ENCODE results near the gene DAND5.

Gene DAND5

GRCh38 chr19:13019332-13019731 lies 50.0 kb downstream of the DAND5 start:
- no peak overlapping the region for H3K4me3 ChIP-seq (ENCODE audit: severe bottlenecking)
- TF ChIP-seq CTCF (IDR thresholded peaks at IDR 0.05; ENCODE audit: poor library complexity, severe bottlenecking): no peak
- H3K27ac ChIP-seq (ENCODE audit: poor library complexity, severe bottlenecking): peak overlapping the region; percentile 84
- H3K9me3 ChIP-seq (ENCODE audit: severe bottlenecking): no peaks in the 10 kb centered on the region
- DNase-seq (ENCODE audit: low spot score) (no peak), ATAC-seq (ENCODE audit: low read depth) (no peak)
- no peaks in the 10 kb centered on the region for H3K36me3 ChIP-seq (ENCODE audit: low read depth)
- H3K27me3 ChIP-seq (ENCODE audit: insufficient read depth, poor library complexity, severe bottlenecking): no peaks in the 10 kb centered on the region
- peaks cover 49% of the 10 kb centered on the region for H3K4me1 ChIP-seq (ENCODE audit: insufficient read depth, poor library complexity, severe bottlenecking)

GRCh38 chr19:13020002-13020414 lies 50.6 kb downstream of the DAND5 start:
- Histone ChIP-seq H3K27me3 (ENCODE audit: insufficient read depth, poor library complexity, severe bottlenecking) (no peaks in the 10 kb centered on the region), H3K4me3 (ENCODE audit: severe bottlenecking) (no peak overlapping the region), H3K36me3 (ENCODE audit: low read depth) (no peaks in the 10 kb centered on the region; the same call in 1 of the 2 replicates), H3K4me1 (ENCODE audit: insufficient read depth, poor library complexity, severe bottlenecking) (peaks cover 44% of the 10 kb centered on the region), H3K27ac (ENCODE audit: poor library complexity, severe bottlenecking) (peak overlapping the region; percentile 84), H3K9me3 (ENCODE audit: severe bottlenecking) (no peaks in the 10 kb centered on the region)
- no peak for TF ChIP-seq CTCF (IDR thresholded peaks at IDR 0.05; ENCODE audit: poor library complexity, severe bottlenecking)
- no peak for ATAC-seq (ENCODE audit: low read depth)
- DNase-seq (ENCODE audit: low spot score): no peak

GRCh38 chr19:13022111-13022858 lies 52.9 kb downstream of the DAND5 start:
- H3K36me3 ChIP-seq (ENCODE audit: low read depth): peaks cover 13% of the 10 kb centered on the region
- H3K9me3 ChIP-seq (ENCODE audit: severe bottlenecking): no peaks in the 10 kb centered on the region
- no peaks in the 10 kb centered on the region for H3K27me3 ChIP-seq (ENCODE audit: insufficient read depth, poor library complexity, severe bottlenecking)
- H3K4me1 ChIP-seq (ENCODE audit: insufficient read depth, poor library complexity, severe bottlenecking): peaks cover 40% of the 10 kb centered on the region
- H3K27ac ChIP-seq (ENCODE audit: poor library complexity, severe bottlenecking): peak overlapping the region; percentile 84
- peak overlapping the region; percentile 26 for H3K4me3 ChIP-seq (ENCODE audit: severe bottlenecking)
- no peak for TF ChIP-seq CTCF (IDR thresholded peaks at IDR 0.05; ENCODE audit: poor library complexity, severe bottlenecking)
- ATAC-seq (ENCODE audit: low read depth) (0 out of 3 replicates have a peak, but pooled peaks have one; percentile 3), DNase-seq (ENCODE audit: low spot score) (no peak)

GRCh38 chr19:13022859-13023636 lies 53.7 kb downstream of the DAND5 start:
- H3K27ac ChIP-seq (ENCODE audit: poor library complexity, severe bottlenecking): peak overlapping the region; percentile 84
- peaks cover 17% of the 10 kb centered on the region for H3K36me3 ChIP-seq (ENCODE audit: low read depth)
- peak overlapping the region; percentile 26 for H3K4me3 ChIP-seq (ENCODE audit: severe bottlenecking)
- no peaks in the 10 kb centered on the region for H3K9me3 ChIP-seq (ENCODE audit: severe bottlenecking)
- ATAC-seq (ENCODE audit: low read depth): peak; percentile 52
- peak; percentile 85 for DNase-seq (ENCODE audit: low spot score)
- H3K27me3 ChIP-seq (ENCODE audit: insufficient read depth, poor library complexity, severe bottlenecking): no peaks in the 10 kb centered on the region
- TF ChIP-seq CTCF (IDR thresholded peaks at IDR 0.05; ENCODE audit: poor library complexity, severe bottlenecking): no peak
- peaks cover 34% of the 10 kb centered on the region for H3K4me1 ChIP-seq (ENCODE audit: insufficient read depth, poor library complexity, severe bottlenecking)
